ENCODE data around the gene PDCD1LG2.
A peak's percentile ranks its signal among the peaks of the same experiment; 100 is the strongest.
"Not testable (repeated sequence)": the region's sequence is repeated elsewhere in the genome, so short reads cannot be mapped to it uniquely, and the experiment has no call there.

PDCD1LG2 gene

DNA sequence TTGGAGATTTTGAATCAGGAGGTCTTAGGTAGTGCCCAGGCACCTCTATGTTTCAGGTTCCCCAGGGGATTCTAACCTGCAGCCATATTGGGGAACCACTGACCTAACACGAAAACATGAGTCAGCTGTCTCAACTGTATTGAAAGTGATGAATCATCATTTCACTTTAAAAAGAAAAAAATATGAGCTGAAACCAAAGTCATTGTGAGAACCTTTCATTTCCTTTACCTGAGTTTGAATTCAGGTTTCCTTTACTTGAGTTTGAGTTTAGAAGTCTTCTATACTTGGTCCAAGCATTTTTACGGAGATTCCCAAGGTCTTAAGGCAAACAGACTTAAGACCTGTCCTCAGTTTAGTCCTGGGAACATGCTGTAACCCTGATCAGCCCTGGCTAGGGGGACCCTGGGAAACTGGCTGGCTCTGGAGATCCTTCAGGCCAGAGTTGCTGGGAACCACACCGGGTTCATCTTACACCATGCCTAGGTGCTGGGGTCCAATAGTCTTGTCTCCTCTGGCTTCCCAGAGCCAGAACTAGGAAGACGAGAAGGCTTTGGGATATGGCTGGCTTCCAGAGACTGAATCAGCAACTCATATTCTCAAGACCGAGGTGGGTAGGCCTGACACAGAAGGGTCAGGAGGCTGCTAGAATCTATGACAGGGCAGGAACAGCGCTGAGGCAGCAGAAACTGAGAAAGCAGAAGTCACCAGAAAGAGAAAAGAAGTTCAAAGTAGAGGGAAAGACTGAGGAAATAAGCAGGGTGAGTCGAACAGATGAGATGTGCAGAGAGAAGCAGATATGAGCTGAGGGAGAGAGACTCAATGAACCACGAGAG is 16.4 kb upstream of the PDCD1LG2 start:
- DNase-seq (ENCODE audit: low read depth, low spot score), result no peak

DNA sequence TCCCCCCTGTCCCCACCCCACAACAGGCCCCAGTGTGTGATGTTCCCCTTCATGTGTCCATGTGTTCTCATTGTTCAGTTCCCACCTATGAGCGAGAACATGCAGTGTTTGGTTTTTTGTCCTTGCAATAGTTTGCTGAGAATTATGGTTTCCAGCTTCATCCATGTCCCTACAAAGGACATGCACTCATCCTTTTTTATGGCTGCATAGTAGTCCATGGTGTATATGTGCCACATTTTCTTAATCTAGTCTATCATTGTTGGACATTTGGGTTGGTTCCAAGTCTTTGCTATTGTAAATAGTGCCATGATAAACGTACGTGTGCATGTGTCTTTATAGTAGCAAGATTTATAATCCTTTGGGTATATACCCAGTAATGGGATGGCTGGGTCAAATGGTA is 15.6 kb upstream of the PDCD1LG2 start:
- not testable (repeated sequence) for DNase-seq (ENCODE audit: low read depth, low spot score)

DNA sequence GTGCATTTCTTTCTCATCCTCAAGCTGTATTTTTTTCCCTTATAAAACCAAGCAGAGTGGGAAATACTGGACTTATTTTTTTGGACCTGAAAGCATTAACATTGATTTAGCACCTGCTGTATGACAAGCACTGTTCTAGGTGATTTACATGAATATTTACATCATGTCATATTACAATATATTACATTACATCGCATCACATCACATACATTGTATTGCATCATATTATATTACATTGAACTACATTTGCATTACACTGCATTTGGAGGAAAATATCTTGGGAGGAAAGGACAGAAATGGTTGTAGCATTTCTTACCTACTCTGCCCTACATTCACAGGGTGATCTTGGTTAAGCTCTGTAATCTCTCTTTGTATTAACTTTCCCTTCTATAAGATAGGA is 11.2 kb upstream of the PDCD1LG2 start:
- no peak for DNase-seq (ENCODE audit: low read depth, low spot score)

DNA sequence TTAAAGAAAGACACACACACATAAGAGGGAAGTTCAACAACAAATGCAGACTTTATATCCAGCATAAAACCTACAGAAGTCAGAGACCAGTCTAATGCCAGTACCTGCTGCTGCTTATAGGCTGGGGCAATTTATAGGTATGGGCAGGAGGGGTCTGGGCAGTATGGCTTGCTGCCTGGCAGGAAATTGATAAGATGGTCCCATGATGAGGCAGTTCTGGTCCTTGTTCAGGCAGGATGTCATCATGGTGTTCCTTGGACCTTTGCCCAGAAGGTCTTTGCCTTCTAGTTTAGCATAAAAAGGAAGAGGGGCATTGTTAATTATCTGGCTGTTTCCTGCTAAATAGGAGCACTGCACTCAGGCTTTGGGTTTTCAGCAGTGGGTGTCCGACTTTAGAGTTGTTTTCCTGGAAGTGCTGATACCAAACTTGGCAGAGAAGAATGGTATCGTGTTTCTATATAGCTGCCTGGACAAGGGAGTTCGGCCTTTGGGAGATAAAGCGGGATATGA is 10.4 kb upstream of the PDCD1LG2 start:
- no peak for DNase-seq (ENCODE audit: low read depth, low spot score)

DNA sequence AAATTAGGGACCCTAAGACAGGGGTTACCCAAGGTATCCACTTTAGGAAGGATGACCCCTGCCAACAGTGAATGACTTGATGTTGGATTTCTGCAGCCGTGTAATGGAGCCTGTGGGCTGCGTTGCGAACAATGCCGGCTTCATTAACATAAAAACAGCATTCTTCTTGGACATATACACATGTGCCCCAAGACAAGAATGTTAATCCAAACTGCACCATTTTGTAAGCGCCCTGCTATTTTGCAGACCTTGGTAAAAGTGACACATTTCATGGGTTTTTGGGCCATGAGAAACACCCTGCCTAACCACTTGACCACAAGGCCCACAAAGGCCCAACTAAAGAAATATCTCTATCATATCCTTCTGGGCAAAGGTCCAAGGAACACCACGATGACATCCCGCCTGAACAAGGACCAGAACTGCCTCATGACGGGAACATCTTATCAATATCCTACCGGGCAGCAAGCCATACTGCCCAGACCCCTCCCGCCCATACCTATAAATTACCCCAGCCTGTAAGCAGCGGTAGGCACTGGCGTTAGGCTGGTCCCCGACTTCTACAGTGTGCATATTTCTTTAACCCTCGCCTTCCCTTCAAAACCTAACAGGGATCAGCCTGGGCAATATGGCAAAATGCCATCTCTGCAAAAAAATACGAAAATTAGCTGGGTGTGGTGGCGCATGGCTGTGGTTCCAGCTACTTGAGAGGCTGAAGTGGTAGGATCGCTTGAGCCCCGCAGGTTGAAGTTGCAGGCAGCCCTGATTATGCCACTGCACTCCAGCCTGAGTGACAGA is 9.7 kb upstream of the PDCD1LG2 start:
- DNase-seq (ENCODE audit: low read depth, low spot score), result no peak

DNA sequence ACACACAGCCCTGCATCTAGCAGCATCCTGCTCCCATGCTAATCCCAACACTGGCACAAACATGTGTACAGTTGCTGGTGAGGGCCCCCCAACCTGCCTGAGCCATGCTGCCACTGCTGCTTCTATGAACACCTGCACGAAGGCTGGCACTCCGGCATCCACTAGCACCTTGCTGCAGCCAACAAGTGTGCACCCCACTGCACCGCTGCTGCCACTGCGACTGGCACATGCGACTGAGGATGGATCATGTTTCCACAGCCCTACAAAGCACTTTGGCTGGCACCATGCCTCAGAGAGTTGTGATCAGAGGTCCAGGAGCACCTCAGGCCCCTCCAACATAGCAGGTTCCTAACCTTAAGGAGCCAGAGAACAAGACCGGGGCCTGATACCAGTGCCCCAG is 7.8 kb upstream of the PDCD1LG2 start:
- no peak for DNase-seq (ENCODE audit: low read depth, low spot score)

DNA sequence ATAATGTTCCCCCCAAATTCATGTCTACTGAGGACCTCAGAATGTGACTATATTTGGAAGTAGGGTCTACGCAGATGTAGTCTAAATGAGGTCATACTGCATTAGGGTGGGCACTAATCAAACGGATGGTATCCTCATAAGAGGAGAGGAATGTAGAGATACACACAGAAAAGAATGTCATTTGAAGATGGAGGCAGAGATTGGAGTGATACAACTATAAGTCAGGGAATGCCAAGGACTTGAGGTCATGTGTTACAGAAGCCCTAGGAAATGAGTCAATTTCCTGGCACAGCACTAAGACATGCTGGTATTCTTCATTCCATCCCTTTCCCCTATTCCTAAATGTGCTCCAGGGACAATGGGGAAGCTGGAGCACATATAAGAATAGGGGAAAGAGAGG is 758 bp upstream of the PDCD1LG2 start:
- DNase-seq (ENCODE audit: low read depth, low spot score), result no peak

DNA sequence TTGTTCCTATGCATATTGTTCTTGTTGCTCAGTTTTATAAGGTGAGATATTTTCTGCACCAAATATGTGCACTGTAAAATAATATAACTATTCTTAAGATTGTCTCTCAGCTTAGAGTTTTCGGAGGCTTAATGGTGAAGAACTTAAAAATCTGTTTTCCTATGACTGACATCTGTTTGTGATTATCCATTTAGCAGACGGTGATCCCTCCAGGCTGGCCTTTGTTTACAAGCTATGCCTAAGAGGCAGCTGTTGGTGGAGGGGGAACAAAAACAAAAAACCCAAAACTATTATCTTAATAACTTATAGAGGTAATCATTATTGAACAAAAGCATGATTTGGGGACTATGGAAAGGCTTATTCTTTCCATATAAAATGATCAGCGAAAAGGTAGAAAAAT is 658 bp downstream of the PDCD1LG2 start:
- no peak for DNase-seq (ENCODE audit: low read depth, low spot score)

DNA sequence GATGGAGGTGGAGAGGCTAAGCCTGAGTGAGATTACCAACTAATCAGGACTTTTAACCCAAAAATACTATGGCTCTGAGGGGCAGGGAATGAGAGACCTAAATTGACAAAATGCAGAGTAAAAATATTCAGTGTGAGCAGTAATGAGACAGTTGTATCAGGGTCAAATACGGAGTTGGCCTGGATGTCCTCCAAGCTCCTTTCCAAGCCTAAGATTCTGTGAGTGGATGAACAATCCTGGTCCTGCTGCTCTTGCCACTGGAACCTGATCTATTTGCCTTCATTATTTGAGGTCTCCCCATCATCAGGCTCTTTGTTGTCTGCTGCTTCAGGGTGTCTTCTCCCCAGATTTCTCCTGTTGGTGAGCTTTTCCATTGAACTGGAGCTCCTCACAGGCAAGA is 1.1 kb downstream of the PDCD1LG2 start:
- DNase-seq (ENCODE audit: low read depth, low spot score), result no peak

DNA sequence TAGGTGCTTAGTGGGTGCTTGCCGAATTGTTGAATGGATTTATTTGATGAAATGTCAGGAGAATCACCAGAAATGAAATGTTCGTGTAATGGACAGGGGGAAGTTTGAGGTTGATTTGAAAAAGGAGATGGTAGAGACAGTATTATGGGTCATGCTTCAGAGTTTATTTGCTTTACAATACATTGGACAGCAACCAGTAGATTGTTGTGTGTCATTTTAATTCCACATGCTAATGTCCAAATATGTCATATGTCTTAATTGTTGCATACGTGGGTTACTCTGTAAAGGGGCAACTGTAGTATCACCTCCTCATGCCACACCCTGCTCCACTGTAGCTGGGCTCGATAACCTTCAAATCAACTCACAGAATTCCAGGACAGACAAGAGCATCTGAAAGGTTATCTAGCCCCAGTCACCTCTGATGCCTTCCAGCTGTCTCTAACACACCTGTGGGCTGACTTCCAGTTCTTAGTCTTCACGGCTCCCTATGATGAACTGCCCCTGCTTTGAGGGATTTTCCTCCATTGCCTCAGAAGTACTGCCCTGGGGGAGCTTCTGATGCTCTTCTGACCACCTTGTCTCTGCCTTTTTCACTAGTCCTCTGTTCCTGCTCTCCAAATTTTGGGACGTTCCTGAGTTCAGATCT is 1.7 kb downstream of the PDCD1LG2 start:
- DNase-seq (ENCODE audit: low read depth, low spot score), result no peak

DNA sequence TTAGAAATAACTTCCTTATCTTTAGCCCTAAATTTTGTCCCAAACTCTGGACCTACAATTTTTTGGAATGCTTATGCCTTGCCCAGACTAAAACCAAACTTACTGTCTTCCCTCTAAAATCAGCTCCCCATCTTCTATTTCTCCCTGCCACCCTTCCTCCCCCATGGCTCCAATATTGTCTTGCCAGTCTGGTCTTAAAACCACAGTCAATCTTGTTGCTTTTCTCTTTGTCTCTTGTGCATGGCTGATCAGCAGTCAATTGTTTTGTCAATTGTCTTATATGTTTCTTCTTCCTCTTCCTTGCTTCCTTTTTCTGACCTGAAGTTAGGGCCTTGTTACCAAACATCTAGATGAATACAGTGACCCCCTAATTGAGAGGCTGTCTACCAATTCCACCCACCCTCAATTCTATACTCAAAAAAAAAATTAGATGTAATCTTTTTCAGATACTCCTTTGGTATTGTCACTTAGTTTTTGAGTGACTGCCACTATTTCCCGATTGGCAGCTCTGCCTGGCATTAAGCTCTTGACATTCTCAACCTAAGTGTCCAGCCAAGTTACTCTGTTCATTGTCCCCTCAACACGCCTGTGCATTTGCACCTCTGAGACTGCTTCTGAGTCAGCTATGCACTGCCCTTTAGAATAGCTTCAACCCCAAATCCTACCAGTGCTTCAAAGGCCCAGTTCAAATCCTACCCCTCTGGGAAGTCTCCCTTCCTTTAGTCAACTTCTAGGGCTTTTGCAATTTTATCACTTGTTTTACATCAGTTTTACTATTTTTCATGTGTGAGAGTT is 2.5 kb downstream of the PDCD1LG2 start:
- DNase-seq (ENCODE audit: low read depth, low spot score), result no peak

DNA sequence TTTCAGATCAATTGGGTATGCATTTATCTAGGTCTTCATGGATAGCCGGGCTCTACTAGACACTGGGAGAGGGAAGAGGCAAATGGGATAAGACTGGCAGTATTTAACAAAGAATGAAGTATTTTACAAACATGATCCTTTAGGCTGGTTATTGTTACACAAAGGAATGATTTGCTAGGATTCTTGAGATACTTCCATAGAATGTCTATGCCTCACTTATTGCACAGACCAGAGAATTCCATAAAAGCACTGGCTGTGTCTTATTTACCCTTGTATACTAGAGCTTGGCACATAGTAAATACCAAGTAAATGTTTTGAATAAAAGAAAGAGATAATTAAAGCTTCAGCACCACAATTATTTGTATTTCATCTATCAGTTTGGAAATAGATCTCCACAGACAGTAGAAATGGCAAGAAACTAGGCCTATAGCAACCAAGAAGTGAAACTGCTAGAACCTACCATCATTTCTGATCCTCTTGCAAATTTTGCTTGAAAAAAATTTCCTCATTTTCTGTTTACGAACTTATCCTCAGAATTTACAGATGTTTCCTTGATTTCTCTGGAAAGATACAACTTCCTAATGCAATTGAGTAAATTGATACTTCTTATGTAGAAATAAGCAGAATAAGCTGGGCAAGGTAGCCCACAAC is 3.8 kb downstream of the PDCD1LG2 start:
- no peak for DNase-seq (ENCODE audit: low read depth, low spot score)

DNA sequence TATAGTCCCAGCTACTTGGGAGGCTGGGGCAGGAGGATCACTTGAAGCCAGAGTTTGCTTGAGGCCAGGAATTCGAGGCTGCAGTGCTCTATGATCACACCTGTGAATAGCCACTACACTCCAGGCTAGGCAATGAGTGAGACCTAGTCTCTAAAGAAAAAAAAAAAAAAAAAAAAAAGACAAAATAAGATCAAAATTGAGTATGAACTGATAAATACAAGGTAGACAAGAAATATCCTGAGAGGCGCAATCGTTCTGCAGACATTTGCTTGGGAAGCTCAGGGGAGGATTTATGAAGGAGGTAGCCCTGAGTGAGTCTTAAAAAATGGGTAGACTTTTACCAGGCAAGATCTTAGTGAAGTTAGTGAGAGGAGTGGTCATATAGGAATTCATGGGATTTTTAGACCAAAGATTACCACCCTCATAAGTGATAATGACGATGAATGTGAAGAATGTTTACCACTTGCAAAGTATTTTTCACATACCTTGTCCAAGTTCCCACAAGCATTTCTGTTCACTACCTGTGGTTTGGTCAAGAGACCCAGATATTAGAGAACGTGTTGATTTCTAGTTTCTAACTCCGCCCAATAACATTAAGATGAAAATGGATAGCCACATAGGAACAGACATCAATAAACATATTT is 4.4 kb downstream of the PDCD1LG2 start:
- no peak for DNase-seq (ENCODE audit: low read depth, low spot score)

DNA sequence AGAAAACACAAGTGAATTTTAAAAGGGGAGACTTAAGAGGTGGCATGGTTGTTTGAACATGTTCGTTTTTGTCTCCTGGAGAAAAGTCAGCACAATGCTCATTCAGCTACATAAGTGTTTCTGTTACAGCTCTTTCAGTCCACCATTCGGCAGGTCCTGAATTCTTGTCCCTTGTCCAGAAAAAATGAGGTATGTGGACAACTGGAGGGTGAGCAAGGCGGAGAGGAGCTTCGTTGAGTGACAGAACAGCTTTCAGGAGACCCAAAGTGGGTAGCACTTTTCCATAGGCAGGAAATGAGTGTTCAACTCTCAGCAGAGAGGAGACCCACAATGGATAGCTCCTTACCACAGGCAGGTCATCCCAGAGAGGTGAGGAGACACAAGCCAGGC is 4.9 kb downstream of the PDCD1LG2 start:
- no peak for DNase-seq (ENCODE audit: low read depth, low spot score)

DNA sequence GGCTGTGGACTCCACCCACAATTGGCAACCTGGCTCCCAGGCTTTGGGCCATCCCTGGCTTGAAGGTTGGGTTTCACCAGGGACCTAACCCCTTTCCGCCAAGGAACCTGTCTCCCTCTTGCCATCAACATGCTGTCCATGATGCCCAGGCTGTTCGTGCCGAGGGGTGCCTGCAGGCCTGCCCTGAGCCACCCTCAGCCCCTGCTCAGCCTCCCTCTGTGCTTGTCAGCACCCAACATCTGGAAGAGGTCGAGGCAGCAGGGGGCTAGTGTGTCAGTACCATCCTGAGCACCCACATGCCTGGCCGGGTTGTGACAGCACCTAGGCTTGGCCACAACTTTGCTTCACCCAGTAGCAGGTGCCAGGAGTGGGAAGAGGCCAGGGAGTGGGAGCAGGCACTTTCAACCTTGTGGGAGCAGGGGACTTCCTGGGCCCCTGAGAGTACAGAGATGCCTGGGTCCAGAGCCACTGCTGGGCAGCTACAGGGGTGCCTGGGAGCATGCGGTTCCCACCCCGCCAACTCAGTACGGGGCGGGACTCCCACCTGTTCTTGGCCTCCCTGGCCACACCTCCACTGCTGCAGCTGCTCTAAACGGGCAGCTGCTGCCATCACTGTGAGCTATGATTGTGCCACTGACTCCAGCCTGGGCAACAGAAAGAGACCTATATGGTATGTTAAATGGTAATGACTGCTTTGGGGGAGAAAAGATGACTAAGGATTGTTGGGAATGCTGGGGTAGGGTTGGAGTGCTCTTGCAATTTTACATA is 6.3 kb downstream of the PDCD1LG2 start:
- DNase-seq (ENCODE audit: low read depth, low spot score), result no peak

DNA sequence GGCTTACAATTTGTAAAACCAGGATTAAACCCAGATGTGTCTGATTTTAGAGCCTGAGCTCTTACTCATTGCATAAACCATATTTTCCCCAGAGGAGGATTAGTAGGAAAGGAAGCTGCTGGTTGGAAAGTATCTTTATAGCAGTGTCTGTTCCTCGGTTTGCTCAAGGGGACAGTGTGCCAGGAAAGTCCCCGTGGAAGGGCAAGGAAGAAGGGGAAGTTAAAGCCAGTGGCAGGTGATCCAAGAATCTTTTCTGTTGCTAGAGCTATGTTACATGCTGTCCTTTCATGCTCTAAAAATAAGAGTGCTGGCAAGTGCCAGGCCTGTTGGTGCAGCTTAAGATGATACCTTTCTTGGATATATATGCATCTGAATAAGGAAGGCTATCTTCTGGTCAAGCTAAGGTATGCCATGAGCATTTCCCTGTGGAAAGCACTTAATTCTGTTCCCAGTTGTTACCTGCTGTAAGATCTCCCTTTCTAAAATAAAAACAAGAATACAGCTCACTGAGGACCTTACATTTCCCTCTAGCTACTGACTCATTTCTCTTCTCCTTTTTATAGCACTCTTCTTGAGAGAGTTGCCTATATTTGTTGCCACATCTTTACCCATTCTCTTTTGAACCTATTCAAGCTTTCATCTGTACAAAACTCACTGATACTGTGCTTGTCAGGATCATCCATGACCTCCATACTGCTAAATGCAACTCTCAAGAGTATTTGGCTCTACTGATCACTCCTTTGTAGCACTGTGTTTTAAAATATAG is 8.0 kb downstream of the PDCD1LG2 start:
- no peak for DNase-seq (ENCODE audit: low read depth, low spot score)

DNA sequence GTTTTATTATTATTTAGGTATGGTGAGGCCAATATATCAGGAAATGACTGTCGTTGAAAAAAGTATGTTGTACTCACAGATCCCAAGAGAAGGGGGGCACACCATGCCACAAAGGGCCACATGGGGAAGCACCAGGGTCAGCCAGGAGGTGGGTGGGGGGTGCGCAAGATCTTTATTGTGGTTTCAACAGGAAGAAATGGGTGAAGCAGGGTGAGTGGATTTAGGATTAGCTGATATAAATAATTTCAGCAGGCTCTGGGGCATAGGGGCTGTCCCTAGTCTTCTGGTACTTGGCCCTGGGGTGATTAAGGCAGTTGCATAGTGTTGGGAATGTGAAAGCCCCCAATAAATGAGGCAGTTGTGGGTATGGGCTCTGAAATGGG is 8.6 kb downstream of the PDCD1LG2 start:
- DNase-seq (ENCODE audit: low read depth, low spot score), result no peak

DNA sequence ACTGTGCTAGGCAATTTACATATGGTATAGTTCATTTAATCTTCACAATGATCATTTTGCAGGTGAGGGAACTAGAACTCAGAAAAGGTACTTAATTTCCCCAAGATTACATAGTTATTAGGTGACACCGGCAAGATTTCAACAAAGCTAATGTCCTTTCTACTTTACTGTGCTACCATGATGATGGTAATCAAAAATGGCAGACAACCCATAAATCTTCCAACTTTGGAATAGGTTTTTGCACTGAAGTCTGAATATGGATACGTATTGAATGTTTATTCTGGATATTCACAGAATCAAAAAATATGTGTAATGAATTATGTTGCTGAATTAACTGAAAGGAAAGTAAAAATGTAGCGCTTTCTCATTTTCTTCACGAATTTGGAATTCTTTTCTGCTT is 13.8 kb downstream of the PDCD1LG2 start:
- no peak for DNase-seq (ENCODE audit: low read depth, low spot score)

DNA sequence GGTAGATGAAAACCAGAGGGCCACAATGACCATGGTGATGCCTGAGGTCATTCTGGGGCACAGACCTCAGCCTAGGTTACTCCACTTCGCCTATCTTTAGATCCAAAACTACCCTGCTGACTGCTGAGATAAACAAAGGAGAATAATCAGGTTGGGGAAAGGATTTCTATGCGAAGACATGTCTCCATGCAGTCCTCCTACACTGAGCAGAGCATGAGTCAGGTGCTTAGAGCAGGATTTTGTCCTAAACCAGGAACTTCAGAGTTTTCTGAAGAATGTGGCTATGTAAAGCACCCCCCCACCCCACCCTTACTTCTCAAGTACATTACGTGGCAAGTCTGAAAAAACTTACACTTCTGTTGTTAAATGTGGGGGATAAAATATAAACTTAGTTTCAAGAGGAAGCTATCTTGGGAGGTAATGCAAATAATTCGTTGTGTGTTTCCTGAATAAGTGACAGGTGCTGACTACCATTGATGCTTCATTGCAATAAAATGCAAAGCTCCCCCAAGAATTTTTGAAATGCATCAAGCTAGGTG is 19.4 kb downstream of the PDCD1LG2 start:
- peak; percentile 17 for DNase-seq (ENCODE audit: low read depth, low spot score)
